Measurements from ENCODE around the gene OSCP1.

- TF ChIP-seq CTCF (conservative IDR thresholded peaks at IDR 0.05; ENCODE audit: low read depth, low read length) (no peak), EZH2 (IDR thresholded peaks at IDR 0.05; ENCODE audit: borderline replicate concordance, low read depth, low read length, poor library complexity, severe bottlenecking) (no peak)
Observed at GRCh38 chr1:36391271-36391670, 59.0 kb downstream of the OSCP1 start.
